Anterior cingulate cortex (tissue), 58 donors: ENCODE results near the gene OXCT2.
"Not testable (repeated sequence)": the region's sequence is repeated elsewhere in the genome, so short reads cannot be mapped to it uniquely, and the experiment has no call there.

Source experiments
- DNase-seq, 58 donors: peaks; one replicate each; lab custom pipeline; 2025; lab: John Stamatoyannopoulos, UW

Gene OXCT2

DNA sequence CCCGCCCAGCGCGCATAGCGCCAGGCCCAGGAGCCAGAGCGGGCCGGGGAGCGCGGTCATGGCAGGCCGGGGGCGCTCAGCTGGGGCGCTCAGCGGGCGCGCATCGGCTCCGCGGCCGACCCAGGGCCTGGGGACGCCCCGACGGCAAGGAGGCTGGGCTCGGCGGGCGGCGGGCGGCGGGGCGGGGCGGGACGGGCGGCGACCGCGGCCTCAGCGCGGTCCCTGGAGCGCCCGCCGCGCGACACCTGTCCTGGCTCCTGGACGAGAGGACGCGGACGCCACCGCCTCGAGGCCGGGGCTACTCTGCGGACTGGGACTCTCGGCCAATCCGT, 17.2 kb upstream of the OXCT2 start:
- no peak for DNase-seq

GRCh38 chr1:39787964-39788363, 16.8 kb upstream of the OXCT2 start:
- DNase-seq, result not testable (repeated sequence)

DNA sequence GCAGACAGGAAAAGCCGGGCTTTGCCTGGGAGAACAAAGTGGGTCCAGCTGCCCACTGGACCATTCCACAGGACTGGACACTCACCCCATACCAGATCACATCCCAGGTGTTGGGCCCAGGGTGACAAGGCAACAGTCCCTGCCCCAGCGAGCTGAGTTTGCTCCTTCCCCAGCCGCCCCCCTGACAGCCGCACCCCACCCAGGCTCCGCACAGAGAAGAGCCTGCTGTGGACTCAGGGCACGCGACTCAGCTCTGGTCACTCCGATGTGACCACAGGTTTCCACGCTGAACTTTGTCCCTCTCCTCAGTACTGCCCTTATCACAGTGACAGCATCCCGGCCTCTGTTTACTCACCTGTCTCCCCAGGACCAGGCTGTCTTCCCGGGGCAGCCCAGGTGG, 16.3 kb upstream of the OXCT2 start:
- DNase-seq, result no peak

DNA sequence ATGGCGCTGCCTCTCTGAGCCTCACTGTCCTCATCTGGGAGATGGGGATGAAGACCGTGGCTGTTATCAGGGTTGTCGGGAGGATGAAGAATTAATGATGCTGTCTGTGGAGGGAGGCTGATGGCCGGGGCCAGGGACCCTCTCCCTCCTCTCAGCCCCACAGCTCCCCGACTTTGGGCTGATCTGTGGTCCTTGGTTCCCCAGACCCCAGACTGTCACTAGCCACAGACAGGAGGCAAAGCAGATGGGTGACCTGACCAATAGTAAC, 15.9 kb upstream of the OXCT2 start:
- DNase-seq, result not testable (repeated sequence)

GRCh38 chr1:39786303-39787107, 15.4 kb upstream of the OXCT2 start:
- DNase-seq, result peak in 15 of 58 donors; percentile 2 to 40 (median 13)

- not testable (repeated sequence) for DNase-seq
Measured at GRCh38 chr1:39782685-39783084, 11.5 kb upstream of the OXCT2 start.

DNA sequence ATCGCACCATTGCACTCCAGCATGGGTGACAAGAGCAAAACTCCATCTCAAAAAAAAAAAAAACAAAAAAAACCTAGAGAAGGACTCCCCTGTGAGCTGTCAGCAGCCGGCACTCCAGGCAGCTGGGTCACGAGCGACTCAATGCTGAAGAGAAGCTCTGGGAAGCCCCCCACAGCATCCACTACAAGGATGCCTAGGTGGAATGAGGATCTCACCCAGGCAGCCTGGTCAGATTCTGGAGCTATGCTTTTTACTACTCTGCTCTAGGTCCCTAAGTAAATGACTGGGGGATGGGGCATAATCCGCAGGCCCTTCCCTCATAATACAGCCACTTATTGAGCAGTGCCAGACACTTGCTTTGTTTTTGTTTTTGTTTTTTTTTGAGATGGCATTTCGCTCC, 11.0 kb upstream of the OXCT2 start:
- DNase-seq, result no peak

- DNase-seq, result no peak
Measured at GRCh38 chr1:39781349-39781715, 10.2 kb upstream of the OXCT2 start.

- no peak for DNase-seq
Measured at GRCh38 chr1:39779821-39780220, 8.7 kb upstream of the OXCT2 start.

- DNase-seq, result no peak
Measured at GRCh38 chr1:39779137-39779536, 8.0 kb upstream of the OXCT2 start.

GRCh38 chr1:39778463-39779099, 7.4 kb upstream of the OXCT2 start:
- not testable (repeated sequence) for DNase-seq

DNA sequence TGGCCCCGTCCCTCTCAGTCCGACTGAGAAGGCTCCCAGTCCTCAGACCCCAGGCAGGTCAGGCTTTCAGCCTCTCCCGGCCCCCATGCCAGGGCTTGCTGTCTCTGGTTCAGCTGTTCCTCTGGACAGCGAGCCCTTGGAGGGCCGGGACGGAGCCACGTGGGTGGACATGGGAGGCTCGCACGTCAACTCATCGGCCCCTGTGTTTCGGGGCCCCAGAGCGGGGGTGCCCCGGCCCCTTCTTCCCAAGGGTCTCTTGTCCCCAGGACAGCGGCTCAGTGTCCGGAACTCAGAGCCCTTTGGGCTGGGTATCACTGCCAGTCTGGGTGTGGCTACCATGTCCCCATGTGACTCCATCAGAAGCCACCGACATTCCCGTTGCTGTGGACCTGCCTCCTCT, 6.7 kb upstream of the OXCT2 start:
- not testable (repeated sequence) for DNase-seq

DNA sequence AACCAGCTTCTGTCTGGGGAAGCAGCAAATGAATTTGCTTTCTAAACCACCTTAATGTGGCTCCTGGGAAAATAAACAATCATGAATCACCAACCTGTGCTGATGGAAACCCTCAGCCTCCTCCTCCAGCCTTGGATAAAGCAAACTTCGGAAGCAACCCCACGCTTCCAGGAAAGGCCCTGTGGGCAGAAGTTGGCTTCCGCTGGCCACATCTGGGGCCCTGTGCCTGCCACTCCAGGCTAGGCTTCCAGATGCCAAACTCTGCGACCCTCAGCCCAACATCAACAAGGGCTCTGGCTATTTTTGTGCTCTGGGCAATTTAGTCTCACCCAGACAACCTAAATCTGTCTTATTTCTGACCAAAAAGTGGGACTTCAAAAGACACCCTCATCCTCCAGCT, 6.2 kb upstream of the OXCT2 start:
- no peak for DNase-seq

- DNase-seq, result no peak
Measured at GRCh38 chr1:39776886-39777285, 5.7 kb upstream of the OXCT2 start.

DNA sequence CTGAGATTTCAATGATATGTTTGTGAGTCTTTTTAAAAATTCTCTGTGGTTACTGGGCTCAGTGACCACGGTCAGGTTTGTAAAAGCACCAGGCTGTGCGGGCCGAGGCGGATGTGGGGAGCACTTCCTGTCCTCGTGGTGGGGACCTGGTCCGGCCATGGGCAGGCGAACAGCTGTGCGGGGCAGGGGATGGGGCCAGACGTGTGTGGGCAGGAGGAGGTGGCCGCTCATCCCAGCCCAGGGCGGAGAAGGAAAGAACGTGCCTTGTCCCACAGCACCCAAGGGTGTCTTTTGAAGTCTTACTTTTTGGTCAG, 5.2 kb upstream of the OXCT2 start:
- DNase-seq, result peak in 2 of 58 donors; percentile 6 to 7

GRCh38 chr1:39775676-39776399, 4.7 kb upstream of the OXCT2 start:
- not testable (repeated sequence) for DNase-seq

- not testable (repeated sequence) for DNase-seq
Measured at GRCh38 chr1:39775141-39775540, 4.0 kb upstream of the OXCT2 start.

GRCh38 chr1:39773369-39773979, 2.3 kb upstream of the OXCT2 start:
- not testable (repeated sequence) for DNase-seq

DNA sequence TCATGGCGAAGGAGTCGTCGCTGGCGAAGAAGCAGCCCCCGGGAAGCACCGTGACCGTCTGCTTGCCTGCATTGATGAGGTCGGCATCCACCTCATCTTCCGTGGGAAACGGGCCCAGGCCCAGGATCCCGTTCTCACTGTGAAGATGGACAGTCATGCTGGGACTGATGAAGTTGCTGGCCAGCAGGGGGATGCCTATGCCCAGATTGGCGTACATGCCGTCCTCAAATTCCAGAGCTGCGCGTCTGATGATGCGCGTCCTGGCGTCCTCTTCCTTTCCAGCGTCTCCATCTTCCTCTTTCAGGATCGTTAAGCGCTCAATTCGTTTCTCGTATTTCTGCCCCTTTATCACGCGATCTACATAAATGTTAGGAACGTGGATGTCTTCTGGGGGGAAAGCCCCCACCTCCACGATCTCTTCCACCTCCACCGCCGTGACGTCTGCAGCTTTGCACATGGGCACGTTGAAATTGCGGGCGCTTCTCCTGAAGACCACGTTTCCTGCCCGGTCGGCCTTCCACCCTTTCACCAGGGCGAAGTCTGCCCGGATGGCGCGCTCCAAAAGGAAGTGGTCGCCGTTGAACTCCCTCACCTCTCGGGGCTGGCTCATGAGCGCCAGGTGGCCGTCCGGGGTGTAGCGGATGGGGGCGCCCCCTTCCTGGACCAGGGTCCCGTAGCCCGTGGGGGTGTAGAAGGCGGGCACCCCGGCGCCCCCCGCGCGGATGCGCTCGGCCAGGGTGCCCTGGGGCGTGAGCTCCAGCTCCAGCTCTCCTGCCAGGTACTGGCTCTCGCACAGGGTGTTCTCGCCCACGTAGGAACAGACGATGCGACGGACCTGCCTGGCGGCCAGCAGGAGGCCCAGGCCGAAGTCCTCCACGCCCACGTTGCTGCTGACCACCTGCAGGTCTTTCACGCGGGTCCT, 787 bp downstream of the OXCT2 start:
- DNase-seq, result not testable (repeated sequence)

- DNase-seq, result not testable (repeated sequence)
Measured at GRCh38 chr1:39769502-39769901, 1.6 kb downstream of the OXCT2 start.
